ACC112 (cell line): ENCODE results near the gene SLC26A9.

Experiments
- H2AFZ ChIP-seq: fragments of 200-600 bp; sonication (generic); one replicate; pipeline ENCODE4 v1.6.0; 2017; ENCODE audit warnings: antibody characterized with exemption, low read length; ENCODE audit not compliant: unreplicated experiment
- H3K27ac ChIP-seq: fragments of 200-600 bp; sonication (generic); 2 replicates; pipeline ENCODE4 v1.5.1; 2014; ENCODE audit warnings: low read depth, mild to moderate bottlenecking, antibody characterized with exemption, low read length, moderate library complexity
- H3K27me3 ChIP-seq: fragments of 200-600 bp; sonication (generic); 2 replicates; pipeline ENCODE4 v1.6.1; 2014; ENCODE audit warnings: mild to moderate bottlenecking, antibody characterized with exemption, low read length, moderate library complexity, mixed read lengths; ENCODE audit not compliant: insufficient read depth
- H3K36me3 ChIP-seq: fragments of 200-600 bp; sonication (generic); 2 replicates; pipeline ENCODE4 v1.6.1; 2016; ENCODE audit warnings: mild to moderate bottlenecking, antibody characterized with exemption, low read length, moderate library complexity, mixed read lengths; ENCODE audit not compliant: insufficient read depth
- H3K4me1 ChIP-seq: fragments of 200-600 bp; sonication (generic); one replicate; pipeline ENCODE4 v1.6.1; 2016; ENCODE audit warnings: low read length, mixed read lengths; ENCODE audit not compliant: insufficient read depth, unreplicated experiment, control insufficient read depth
- H3K4me3 ChIP-seq: fragments of 200-600 bp; sonication (generic); 2 replicates; pipeline ENCODE4 v1.5.1; 2014; ENCODE audit warnings: mild to moderate bottlenecking, low read depth, low read length
- H3K79me2 ChIP-seq: fragments of 200-600 bp; sonication (generic); one replicate; pipeline ENCODE4 v1.6.0; 2016; ENCODE audit warnings: low read length; ENCODE audit not compliant: control insufficient read depth, unreplicated experiment, insufficient read depth

The SLC26A9 gene

DNA sequence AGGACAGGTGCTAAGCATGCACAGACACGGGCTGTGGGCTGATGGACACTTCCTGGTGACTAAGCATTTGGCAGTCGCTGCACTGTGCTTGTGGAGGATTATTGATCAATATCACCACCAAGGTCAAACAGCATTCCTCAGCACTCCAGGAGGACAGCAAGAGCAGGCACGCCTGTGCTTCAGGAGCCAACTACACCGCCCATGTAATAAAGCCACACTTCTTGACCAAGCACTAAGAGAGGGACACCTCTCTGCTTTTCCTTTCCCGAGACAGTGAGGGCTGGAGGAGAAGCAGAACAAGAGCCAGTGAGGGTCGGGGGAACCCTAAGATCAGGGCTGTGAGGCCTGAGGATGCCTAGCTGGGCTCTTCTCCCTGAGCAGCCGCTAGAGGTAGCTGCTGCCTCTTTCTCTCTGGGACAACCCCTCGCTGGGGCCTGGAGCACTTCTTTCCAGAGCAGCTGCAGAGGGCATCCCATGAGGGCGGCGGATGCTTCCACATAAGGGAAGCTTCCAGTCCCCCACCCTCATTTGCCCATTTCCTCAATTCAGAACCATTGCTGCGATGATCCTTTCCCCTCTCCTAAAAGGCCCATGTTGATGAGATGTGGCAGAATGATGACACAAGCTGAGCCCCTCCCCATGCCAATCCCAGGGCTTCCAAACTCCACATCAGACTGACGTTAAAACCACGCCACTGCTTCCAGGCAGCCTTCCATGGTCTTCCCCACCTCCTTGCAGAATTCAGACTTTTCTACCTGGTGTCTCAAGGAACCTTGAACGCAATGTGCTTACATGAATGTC, 40.9 kb upstream of the SLC26A9 start:
- H3K4me1 ChIP-seq = peaks cover 2% of the 10 kb centered on the region
- H3K27ac ChIP-seq = no peak overlapping the region
- H3K79me2 ChIP-seq = no peaks in the 10 kb centered on the region
- no peaks in the 10 kb centered on the region for H3K27me3 ChIP-seq
- H3K36me3 ChIP-seq = no peaks in the 10 kb centered on the region
- no peak overlapping the region for H3K4me3 ChIP-seq
- no peak overlapping the region for H2AFZ ChIP-seq

DNA sequence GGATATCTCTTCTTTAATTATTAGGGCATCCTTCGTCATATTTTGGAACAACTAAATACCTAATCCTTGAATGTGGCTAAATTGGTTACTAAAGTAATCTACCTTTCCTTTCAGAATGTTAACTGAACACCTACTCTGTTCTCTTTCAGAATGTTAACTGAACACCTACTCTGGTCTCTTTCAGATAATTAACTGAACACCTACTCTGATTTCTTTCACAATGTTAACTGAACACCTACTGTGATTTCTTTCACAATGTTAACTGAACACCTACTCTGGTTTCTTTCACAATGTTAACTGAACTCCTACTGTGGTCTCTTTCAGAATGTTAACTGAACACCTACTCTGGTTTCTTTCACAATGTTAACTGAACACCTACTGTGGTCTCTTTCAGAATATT, 38.0 kb upstream of the SLC26A9 start:
- H3K27me3 ChIP-seq = no peaks in the 10 kb centered on the region
- no peaks in the 10 kb centered on the region for H3K79me2 ChIP-seq
- no peaks in the 10 kb centered on the region for H3K36me3 ChIP-seq
- no peak overlapping the region for H2AFZ ChIP-seq
- peaks cover 2% of the 10 kb centered on the region for H3K4me1 ChIP-seq
- H3K4me3 ChIP-seq = no peak overlapping the region
- H3K27ac ChIP-seq = no peak overlapping the region

DNA sequence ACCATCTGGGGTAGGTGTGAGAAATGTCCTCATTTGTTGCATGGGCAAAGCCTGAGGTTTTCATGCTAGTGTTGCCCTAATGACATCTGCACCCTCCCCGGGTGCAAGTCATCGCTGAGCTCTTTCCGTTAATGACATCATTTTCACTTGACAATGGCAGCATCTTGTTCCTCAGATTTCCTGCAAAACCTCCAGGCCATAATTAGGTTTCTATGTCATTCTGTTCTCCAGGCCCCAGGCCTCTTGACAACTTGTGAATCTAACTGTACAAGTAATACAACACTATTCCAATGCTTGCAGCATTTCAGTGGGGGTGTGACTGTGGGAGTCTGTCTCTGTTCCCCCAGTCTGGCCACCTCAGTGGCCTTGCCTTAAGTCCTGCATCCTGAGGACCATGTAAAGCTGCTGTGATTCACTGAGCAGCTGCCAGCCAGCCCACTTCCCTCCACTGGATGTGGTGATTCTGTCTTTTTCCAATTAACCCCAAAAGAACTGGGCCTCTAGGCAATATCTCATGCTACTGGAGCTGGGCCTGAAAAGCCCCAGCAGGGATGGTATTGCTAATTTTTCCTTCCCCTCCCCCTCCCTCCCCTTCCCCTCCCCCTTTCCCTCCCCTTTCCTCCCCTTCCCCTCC, 37.1 kb upstream of the SLC26A9 start:
- Histone ChIP-seq H3K4me1 (peaks cover 2% of the 10 kb centered on the region), H3K79me2 (no peaks in the 10 kb centered on the region), H2AFZ (no peak overlapping the region), H3K36me3 (no peaks in the 10 kb centered on the region), H3K27me3 (no peaks in the 10 kb centered on the region), H3K27ac (no peak overlapping the region), H3K4me3 (no peak overlapping the region)

DNA sequence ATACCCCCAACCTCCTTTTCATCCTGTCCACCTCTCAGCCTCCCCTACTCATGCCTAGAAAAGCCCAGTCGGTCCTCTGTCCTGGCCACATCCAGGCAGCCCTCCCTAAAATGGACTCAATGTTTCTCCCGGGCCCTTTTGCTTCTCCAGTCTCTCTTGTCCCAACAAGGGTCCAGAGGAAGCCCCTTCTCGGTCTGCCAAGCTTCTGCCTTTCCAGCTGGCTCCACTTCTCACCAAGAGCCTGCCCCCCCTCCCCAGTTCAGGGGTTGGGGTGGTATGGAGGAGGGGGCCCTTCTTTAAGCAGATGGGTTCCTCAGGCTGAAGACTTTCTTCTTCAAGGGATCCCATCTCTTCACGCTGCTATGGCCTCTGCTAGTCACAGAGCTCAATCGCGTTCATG, 36.0 kb upstream of the SLC26A9 start:
- H3K4me1 ChIP-seq = peaks cover 2% of the 10 kb centered on the region
- H3K36me3 ChIP-seq = no peaks in the 10 kb centered on the region
- H3K27me3 ChIP-seq = no peaks in the 10 kb centered on the region
- no peak overlapping the region for H3K27ac ChIP-seq
- H2AFZ ChIP-seq = no peak overlapping the region
- H3K4me3 ChIP-seq = no peak overlapping the region
- H3K79me2 ChIP-seq = no peaks in the 10 kb centered on the region

DNA sequence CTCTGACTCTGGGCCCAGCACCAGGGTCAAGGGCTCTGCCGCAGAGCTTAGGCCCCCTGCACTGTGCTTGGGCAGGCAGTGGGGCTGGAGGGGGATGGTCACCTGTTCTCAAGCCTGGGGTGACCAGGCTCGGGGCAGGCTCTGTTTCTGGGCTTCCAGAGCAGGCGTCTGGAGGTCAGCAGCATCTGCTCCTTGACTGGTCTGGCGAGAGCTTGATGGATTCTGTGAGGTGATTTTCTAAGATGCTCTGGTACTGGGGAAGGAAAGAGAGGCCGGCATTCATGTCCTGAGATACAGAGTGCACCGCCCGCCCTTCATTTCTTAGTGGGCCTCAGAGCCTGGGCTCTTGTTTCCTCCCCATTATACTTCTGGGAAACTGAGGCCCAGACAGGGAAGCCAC, 35.4 kb upstream of the SLC26A9 start:
- H3K36me3 ChIP-seq = no peaks in the 10 kb centered on the region
- no peak overlapping the region for H3K4me3 ChIP-seq
- H3K4me1 ChIP-seq = no peaks in the 10 kb centered on the region
- no peak overlapping the region for H2AFZ ChIP-seq
- H3K27me3 ChIP-seq = no peaks in the 10 kb centered on the region
- no peaks in the 10 kb centered on the region for H3K79me2 ChIP-seq
- H3K27ac ChIP-seq = no peak overlapping the region

DNA sequence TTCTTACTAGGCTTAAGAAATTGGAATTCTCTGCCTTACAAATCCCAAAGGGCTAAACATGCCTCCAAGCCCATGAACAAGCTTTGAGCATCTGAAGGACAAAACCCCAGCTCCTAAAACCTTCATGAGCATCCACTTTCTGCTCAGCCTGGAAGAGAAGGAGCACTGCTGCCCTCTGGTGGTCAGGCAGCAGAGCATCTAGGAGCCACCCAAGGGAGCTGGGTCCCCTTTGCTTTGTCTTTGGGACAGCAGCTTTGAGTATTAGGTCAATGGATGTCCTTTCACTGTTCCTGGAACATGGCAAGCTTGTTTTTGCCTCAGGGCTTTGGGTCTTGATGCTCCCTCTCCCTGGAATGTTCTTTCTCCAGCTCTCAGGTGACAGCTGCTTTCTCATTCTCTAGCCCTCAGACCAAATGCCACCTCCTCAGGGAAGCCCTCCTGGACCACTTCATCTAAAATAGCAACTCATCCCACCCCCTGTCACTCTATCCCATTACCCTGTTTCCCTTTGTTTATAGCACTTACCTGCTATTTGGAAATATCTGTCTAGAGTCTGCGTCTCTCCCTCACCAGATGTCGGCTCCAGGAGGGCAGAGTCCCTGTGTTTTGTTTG, 34.3 kb upstream of the SLC26A9 start:
- H3K4me1 ChIP-seq = no peaks in the 10 kb centered on the region
- no peak overlapping the region for H2AFZ ChIP-seq
- H3K27ac ChIP-seq = no peak overlapping the region

DNA sequence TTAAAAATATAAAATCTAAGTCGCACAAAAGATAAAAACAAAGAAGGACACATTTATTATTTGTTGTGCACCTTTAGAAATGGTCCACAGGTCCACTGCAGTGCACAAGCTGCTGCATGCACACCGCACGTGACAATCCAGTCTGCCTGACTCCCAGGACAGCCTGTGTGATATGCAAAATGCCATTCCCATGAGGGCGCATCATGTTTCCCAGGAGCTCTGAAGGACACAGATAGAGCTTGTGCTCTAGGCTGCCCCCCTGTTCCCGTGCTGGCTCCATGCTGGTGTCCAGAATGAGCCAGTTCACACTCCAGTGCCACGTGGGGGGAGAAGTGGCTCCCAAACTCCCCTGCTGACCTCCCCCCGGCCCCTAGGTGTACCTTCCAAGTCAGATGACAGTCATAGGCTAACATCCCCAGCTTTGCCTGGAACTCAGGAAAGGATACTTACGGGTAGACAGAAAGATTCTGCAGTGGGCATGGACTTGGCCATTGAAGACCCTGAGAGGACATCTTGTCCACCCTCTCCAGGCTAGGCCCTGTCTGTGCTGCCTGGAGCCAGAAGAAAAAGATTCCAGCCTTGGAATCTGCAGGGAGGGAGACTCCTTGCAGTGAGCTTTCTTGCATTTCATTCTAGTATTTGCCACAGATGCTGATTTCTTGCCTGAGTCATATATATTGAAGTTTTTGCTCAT, 33.6 kb upstream of the SLC26A9 start:
- Histone ChIP-seq H3K36me3 (no peaks in the 10 kb centered on the region), H3K4me3 (no peak overlapping the region), H2AFZ (no peak overlapping the region), H3K4me1 (no peaks in the 10 kb centered on the region), H3K79me2 (no peaks in the 10 kb centered on the region), H3K27me3 (no peaks in the 10 kb centered on the region), H3K27ac (no peak overlapping the region)

More for the DNA sequence above, 34.3 kb upstream of the SLC26A9 start:
- Histone ChIP-seq H3K79me2 (no peaks in the 10 kb centered on the region), H3K4me3 (no peak overlapping the region), H3K36me3 (no peaks in the 10 kb centered on the region), H3K27me3 (no peaks in the 10 kb centered on the region)

DNA sequence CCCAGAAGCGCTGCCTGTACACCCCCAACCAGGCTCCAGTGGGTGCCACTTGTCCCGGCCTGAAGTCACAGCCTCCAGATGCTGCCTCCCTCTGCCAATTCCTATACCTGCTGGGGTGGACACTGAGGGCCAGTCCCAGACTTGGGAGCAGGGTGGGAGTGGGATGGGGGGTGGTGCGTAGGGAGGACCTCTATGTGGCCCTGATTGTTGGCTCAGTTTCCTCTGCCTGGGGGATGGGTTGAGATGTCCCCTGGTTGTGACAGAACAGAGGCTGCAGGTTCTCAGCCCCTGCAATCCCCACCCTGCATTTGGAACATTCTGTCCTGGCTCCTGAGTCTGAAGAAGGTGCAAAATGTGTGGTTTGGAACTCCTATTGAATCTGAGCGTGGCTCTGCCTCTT, 32.8 kb upstream of the SLC26A9 start:
- H3K4me1 ChIP-seq = no peaks in the 10 kb centered on the region
- H3K36me3 ChIP-seq = no peaks in the 10 kb centered on the region

DNA sequence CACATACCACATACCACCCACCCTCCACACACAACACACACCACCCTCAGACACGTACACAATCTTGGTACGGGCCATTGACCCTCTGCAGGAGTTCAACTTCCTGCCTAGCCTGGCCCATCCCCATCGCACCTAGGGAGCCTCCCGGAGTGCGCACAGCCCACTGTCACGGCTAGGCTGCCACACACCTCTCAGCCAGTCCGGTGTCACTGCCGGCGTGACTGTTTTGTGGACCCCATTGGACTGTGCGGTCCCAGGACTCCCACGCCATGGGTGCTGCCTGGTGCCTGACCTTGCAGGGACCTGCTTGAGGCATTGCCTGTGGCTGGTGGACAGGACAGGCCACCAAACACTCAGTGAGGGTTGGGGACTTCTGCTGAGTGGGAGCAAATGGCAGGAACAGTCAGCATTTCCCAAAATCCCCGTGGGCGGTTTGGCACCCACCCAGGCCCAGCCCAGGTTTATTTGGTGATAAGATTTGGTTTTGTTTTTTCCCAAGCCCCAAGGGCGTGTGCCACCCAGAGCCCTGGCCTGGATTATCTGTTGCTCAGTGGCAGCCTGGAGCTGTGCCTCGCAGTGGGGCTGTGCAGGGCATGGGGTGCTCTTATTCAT, 32.2 kb upstream of the SLC26A9 start:
- no peak overlapping the region for H3K4me3 ChIP-seq
- H2AFZ ChIP-seq = no peak overlapping the region
- H3K27me3 ChIP-seq = no peaks in the 10 kb centered on the region
- no peaks in the 10 kb centered on the region for H3K4me1 ChIP-seq
- H3K79me2 ChIP-seq = no peaks in the 10 kb centered on the region
- no peaks in the 10 kb centered on the region for H3K36me3 ChIP-seq
- no peak overlapping the region for H3K27ac ChIP-seq

More for the DNA sequence above, 32.8 kb upstream of the SLC26A9 start:
- H2AFZ ChIP-seq = no peak overlapping the region
- no peaks in the 10 kb centered on the region for H3K27me3 ChIP-seq
- no peaks in the 10 kb centered on the region for H3K79me2 ChIP-seq
- no peak overlapping the region for H3K4me3 ChIP-seq
- no peak overlapping the region for H3K27ac ChIP-seq

DNA sequence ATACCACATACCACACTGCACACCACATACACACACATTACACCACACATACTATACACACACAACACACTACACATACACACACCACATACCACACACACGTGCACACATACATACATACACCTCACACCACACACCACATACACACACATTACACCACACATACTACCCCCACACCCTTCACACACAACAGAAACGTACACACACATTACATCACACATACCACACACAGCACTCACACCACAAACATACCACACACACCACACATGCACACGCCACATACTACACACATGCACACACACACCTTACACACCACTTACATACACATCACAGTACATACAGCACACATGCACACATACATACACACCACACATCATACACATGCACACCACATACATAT, 31.5 kb upstream of the SLC26A9 start:
- H3K27me3 ChIP-seq = no peaks in the 10 kb centered on the region
- no peak overlapping the region for H2AFZ ChIP-seq
- no peaks in the 10 kb centered on the region for H3K79me2 ChIP-seq
- H3K36me3 ChIP-seq = no peaks in the 10 kb centered on the region
- H3K4me1 ChIP-seq = no peaks in the 10 kb centered on the region
- no peak overlapping the region for H3K27ac ChIP-seq
- H3K4me3 ChIP-seq = no peak overlapping the region
